Common myeloid progenitor, CD34-positive (primary cell): Measurements from ENCODE around the gene RCAN2.
"Not testable (repeated sequence)": the region's sequence is repeated elsewhere in the genome, so short reads cannot be mapped to it uniquely, and the experiment has no call there.

Experiments used
- CTCF ChIA-PET: fragments of 350-600 bp; sonication (Branson Sonifier 250); formaldehyde crosslinking; loops from one replicate; lab custom pipeline; 2021; ENCODE audit warnings: antibody characterized with exemption; lab: Charles Lee
- POLR2A ChIA-PET: fragments of 350-600 bp; sonication (Branson Sonifier 250); formaldehyde crosslinking; loops from one replicate; lab custom pipeline; 2021; ENCODE audit warnings: antibody characterized with exemption; lab: Charles Lee
- DNase-seq, 3 donors: peaks; one replicate each; pipeline versions ENCODE4 v3.0.0 to v3.0.0-alpha.2; 2013
- H3K27ac ChIP-seq, 2 experiments: 1 replicate in 1 of 2; 2 replicates in 1 of 2; pipeline ENCODE4 v1.7.0; 2013; ENCODE audit warnings: inconsistent platforms in 2 of 2, low read length in 2 of 2, mild to moderate bottlenecking in 2 of 2, low read depth in 1 of 2, moderate library complexity in 1 of 2; ENCODE audit not compliant: severe bottlenecking in 2 of 2, insufficient read depth in 1 of 2, poor library complexity in 1 of 2
- H3K27me3 ChIP-seq, 5 experiments: replicated peaks in 2 of 5; 1 replicate in 3 of 5; 2 replicates in 2 of 5; pipeline versions ENCODE4 v1.6.1 to v1.7.0; 2013; ENCODE audit warnings: low read length in 4 of 5, mild to moderate bottlenecking in 2 of 5, moderate library complexity in 2 of 5, inconsistent platforms in 1 of 5; ENCODE audit not compliant: insufficient read depth in 5 of 5, control insufficient read depth in 4 of 5
- H3K36me3 ChIP-seq, 4 experiments: 1 replicate in 2 of 4; 2 replicates in 2 of 4; pipeline versions ENCODE4 v1.6.1 to v1.7.0; 2013; ENCODE audit warnings: low read length in 3 of 4, control low read depth in 1 of 4, mild to moderate bottlenecking in 1 of 4; ENCODE audit not compliant: control insufficient read depth in 4 of 4, insufficient read depth in 4 of 4
- H3K4me1 ChIP-seq, 4 experiments: 1 replicate in 3 of 4; 2 replicates in 1 of 4; pipeline versions ENCODE4 v1.6.1 to v1.7.1; 2013; ENCODE audit warnings: low read length in 3 of 4, mild to moderate bottlenecking in 3 of 4, control low read depth in 1 of 4, inconsistent platforms in 1 of 4, moderate library complexity in 1 of 4; ENCODE audit not compliant: control insufficient read depth in 4 of 4, insufficient read depth in 4 of 4; ENCODE audit errors: control extremely low read depth in 1 of 4
- H3K4me3 ChIP-seq, 7 experiments: 1 replicate in 4 of 7; 2 replicates in 3 of 7; pipeline versions ENCODE4 v1.5.1 to v1.7.0; 2013; ENCODE audit warnings: mild to moderate bottlenecking in 7 of 7, low read length in 6 of 7, moderate library complexity in 6 of 7, inconsistent platforms in 2 of 7, low read depth in 2 of 7, control low read depth in 1 of 7; ENCODE audit not compliant: insufficient read depth in 4 of 7, control insufficient read depth in 1 of 7; ENCODE audit errors: extremely low read depth in 1 of 7
- H3K9me3 ChIP-seq, 5 experiments: 1 replicate in 4 of 5; 2 replicates in 1 of 5; pipeline versions ENCODE4 v1.6.1 to v1.7.1; 2013; ENCODE audit warnings: low read length in 4 of 5, mild to moderate bottlenecking in 2 of 5, inconsistent platforms in 1 of 5, low read depth in 1 of 5, moderate library complexity in 1 of 5; ENCODE audit not compliant: control insufficient read depth in 4 of 5, insufficient read depth in 2 of 5; ENCODE audit errors: control extremely low read depth in 1 of 5
- WGBS: methylation state at CpG from one replicate; pipeline ENCODE4 v1.1.5; 2013; ENCODE audit not compliant: insufficient coverage; 5-methylcytosine and 5-hydroxymethylcytosine counted together

The RCAN2 gene

DNA sequence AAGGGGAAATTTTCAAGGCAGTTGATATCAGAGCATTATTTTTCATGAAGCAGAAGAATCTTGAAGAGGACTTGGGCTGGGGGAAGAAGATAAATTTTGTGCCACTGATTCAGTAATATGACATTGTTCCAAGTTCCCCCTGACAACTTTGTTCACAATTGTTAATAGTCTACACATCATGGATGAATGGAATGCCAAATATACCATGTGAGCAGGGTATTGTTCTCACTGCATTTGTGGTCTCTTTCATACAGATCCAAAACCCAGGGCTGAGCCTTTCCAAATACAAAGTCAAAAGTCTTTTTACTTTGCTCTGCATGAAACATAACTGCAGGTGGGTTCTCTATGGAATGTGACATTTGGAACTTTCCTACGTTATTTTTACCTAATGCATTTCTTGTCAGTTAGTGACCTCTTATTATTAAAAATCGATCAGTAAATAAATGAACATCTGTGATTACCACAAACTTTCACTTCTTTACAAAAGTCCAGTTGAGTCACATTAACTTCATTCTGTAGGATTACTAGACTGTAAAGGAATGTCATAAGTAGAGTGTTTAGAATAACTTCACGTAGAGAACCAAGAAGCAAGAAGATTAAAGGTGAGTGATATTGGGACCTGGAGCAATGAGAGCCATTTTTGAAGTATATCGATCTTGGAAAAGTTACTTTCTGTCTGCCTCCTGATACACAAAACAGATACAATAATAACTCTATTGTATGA is 100.9 kb downstream of the RCAN2 start:
- no peak overlapping the region for H3K27ac ChIP-seq
- POLR2A ChIA-PET, result no interaction called here

DNA sequence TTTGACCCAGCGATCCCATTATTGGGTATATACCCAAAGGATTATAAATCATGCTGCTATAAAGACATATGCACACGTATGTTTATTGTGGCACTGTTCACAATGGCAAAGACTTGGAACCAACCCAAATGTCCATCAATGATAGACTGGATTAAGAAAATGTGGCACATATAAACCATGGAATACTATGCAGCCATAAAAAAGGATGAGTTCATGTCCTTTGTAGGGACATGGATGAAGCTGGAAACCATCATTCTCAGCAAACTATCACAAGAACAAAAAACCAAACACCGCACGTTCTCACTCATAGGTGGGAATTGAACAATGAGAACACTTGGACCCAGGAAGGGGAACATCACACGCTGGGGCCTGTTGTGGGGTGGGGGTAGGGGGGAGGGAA is 103.5 kb downstream of the RCAN2 start:
- H3K27me3 ChIP-seq, H3K9me3 ChIP-seq, CTCF ChIA-PET, H3K4me1 ChIP-seq, H3K36me3 ChIP-seq, DNase-seq, H3K4me3 ChIP-seq, POLR2A ChIA-PET, H3K27ac ChIP-seq: not testable (repeated sequence)
- no CpG with 5 or more reads among the region's 5 CpGs for WGBS

More for the DNA sequence above, 100.9 kb downstream of the RCAN2 start:
- no peak for DNase-seq
- Histone ChIP-seq H3K9me3 (no peaks in the 10 kb centered on the region), H3K4me3 (no peak overlapping the region), H3K36me3 (no peaks in the 10 kb centered on the region), H3K4me1 (no peaks in the 10 kb centered on the region), H3K27me3 (no peaks in the 10 kb centered on the region)
- CTCF ChIA-PET, result interaction anchor here (1.0 to 1.5 kb wide), 4 partner anchors 11 to 300 kb away, joined by 3 to 4 read pairs (median 3); no protein-coding TSS in a partner anchor
- no CpG with 5 or more reads among the region's 4 CpGs for WGBS

DNA sequence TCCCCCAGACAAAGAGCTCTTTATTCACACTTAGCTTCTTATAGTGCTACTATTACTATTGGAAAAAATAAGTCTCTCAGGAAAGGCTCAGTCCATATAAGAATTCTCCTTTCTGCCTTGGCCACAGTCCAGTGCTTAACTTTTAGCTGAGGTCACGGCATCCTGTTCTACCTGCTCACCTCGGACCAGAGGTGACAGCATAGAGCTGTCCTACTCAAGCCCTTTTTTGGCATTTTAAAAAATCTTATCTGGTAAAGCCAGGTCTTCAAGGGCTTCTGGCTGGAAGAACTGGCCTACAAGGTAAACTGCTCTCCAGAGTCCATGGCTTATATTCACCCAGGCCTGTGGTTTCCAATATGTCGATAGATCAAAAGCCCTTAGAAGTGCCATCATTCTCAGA is 109.7 kb downstream of the RCAN2 start:
- H3K4me3 ChIP-seq, result no peak overlapping the region
- peaks cover 8 to 12% (median 9%) of the 10 kb centered on the region in 4 experiments for H3K4me1 ChIP-seq
- H3K36me3 ChIP-seq, result no peaks in the 10 kb centered on the region
- H3K27me3 ChIP-seq, result no peaks in the 10 kb centered on the region
- H3K27ac ChIP-seq, result no peak overlapping the region
- CTCF ChIA-PET, result interaction anchor here (1.1 to 1.2 kb wide), 3 partner anchors 25 to 163 kb away, joined by 3 to 4 read pairs (median 4); no protein-coding TSS in a partner anchor
- 92% methylated on average over 3 of the region's 3 CpGs for WGBS
- POLR2A ChIA-PET, result no interaction called here
- DNase-seq, result no peak
- no peaks in the 10 kb centered on the region for H3K9me3 ChIP-seq

DNA sequence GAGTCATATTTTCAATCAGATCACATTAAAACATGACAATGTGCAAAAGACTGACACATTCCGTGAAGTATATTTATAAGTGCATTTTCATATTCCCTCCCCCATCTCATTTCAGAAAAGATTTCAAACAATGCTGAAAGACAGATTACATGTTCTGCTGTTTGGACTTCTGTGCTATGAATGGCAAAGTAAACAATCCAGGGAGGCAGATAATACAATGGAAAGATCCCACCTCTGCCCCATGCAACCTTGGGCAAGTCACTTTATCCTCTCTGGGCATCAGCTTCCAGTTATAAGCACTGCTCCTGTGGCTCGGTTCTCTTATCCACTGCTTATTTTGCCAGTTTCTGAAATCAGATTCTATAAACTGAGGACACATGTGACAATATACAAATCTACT is 110.2 kb downstream of the RCAN2 start:
- H3K4me1 ChIP-seq, result peaks cover 8 to 14% (median 9%) of the 10 kb centered on the region in 4 experiments
- no peak for DNase-seq
- ChIA-PET CTCF (interaction anchor here (1.1 to 1.2 kb wide), 3 partner anchors 26 to 163 kb away, joined by 3 to 4 read pairs (median 4); no protein-coding TSS in a partner anchor), POLR2A (no interaction called here)
- no peaks in the 10 kb centered on the region for H3K9me3 ChIP-seq
- H3K27ac ChIP-seq, result no peak overlapping the region
- no peaks in the 10 kb centered on the region for H3K36me3 ChIP-seq
- no CpG with 5 or more reads among the region's 2 CpGs for WGBS
- no peaks in the 10 kb centered on the region for H3K27me3 ChIP-seq
- H3K4me3 ChIP-seq, result no peak overlapping the region

DNA sequence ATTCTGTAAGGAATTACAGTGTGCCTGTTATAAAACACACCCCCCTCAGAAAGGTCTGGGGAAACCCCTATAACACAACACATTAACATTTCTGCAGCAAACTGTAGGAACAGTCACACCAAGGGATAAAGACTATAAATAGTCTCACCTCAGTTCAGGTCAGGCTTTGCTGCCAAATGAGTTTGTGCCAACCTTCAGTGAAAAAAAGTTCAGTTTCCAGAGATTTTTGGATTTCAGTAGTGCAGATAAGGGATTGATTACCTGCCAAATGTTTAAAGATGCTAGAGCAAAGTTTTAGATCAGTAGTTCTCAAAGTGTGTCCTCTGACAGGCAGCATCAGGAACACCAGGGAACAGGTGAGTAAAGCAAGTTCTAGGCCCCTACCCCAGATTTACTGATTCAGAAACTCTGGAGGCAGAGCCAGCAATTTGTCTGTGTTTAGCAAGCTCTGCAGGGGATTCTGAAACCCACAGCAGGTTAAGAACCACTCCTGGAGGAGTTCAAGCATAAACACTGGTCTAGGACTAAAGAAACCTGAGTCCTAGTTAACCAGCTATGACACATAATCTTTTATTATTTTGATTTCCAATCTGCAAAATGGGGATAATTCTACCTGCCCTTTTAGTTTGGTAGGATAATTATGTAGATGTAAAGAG is 111.0 kb downstream of the RCAN2 start:
- Histone ChIP-seq H3K36me3 (no peaks in the 10 kb centered on the region), H3K4me1 (peaks cover 8 to 14% (median 9%) of the 10 kb centered on the region in 4 experiments), H3K27me3 (no peaks in the 10 kb centered on the region), H3K9me3 (no peaks in the 10 kb centered on the region), H3K27ac (no peak overlapping the region), H3K4me3 (no peak overlapping the region)
- POLR2A ChIA-PET, result no interaction called here
- CTCF ChIA-PET, result interaction anchor here (1.0 kb wide), 1 partner anchor 11 kb away, joined by 3 read pairs; no protein-coding TSS in a partner anchor
- DNase-seq, result no peak

DNA sequence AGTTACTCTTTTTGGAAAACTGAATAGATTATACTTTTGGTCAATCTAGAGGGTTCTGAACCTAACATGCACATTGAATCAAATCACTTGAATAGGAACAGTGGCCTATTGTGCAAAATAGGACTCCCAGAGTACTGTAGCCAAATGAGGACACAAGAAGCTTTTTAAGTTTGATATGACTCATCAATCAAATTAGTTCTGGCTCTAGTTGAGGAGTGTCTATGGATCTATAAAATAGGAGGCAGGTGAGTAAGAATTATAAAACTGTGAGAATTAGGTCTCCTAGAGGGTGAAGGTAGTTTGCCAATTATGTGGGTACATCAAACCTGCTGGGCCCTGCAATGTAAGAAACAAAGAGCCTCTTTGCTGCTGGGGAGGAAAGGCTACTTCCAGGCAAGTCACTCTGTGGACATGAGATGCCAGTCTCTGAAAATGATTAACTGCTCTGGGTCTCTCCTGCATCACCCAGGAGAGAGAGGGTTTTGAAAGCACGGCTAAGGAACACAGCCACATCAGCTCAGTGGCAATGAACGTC is 112.3 kb downstream of the RCAN2 start:
- H3K9me3 ChIP-seq, result no peaks in the 10 kb centered on the region
- no peak for DNase-seq
- H3K27me3 ChIP-seq, result no peaks in the 10 kb centered on the region
- POLR2A ChIA-PET, result no interaction called here
- H3K36me3 ChIP-seq, result no peaks in the 10 kb centered on the region
- peaks cover 8 to 14% (median 9%) of the 10 kb centered on the region in 4 experiments for H3K4me1 ChIP-seq
- CTCF ChIA-PET, result interaction anchor here (1.0 to 1.7 kb wide), 3 partner anchors 12 to 162 kb away, joined by 3 to 5 read pairs (median 3); no protein-coding TSS in a partner anchor
- H3K4me3 ChIP-seq, result no peak overlapping the region
- WGBS, result 86% methylated on average over 1 of the region's 2 CpGs
- H3K27ac ChIP-seq, result no peak overlapping the region
